Endodermal cell (in vitro differentiated cells): ENCODE data around the gene HS1BP3. TPM values are rescaled to one million over a fixed set of nuclear protein-coding genes. Genes with fewer than 3 reads are reported as not detected.

Experiments
- DNase-seq: peaks from one replicate; pipeline ENCODE4 v3.0.0-alpha.2; 2017
- H3K27ac ChIP-seq: 2 replicates; pipeline ENCODE4 v1.5.1; 2013; ENCODE audit warnings: mild to moderate bottlenecking, low read depth, low read length, moderate library complexity
- H3K27me3 ChIP-seq: 2 replicates; pipeline ENCODE4 v1.6.1; 2013; ENCODE audit warnings: mild to moderate bottlenecking, low read length, moderate library complexity; ENCODE audit not compliant: insufficient read depth, control insufficient read depth, poor library complexity, severe bottlenecking
- H3K36me3 ChIP-seq: 2 replicates; pipeline ENCODE4 v1.7.0; 2013; ENCODE audit warnings: mild to moderate bottlenecking, low read length, moderate library complexity; ENCODE audit not compliant: control insufficient read depth, insufficient read depth
- H3K4me1 ChIP-seq: one replicate; pipeline ENCODE4 v1.7.0; 2013; ENCODE audit warnings: low read length; ENCODE audit not compliant: control insufficient read depth, insufficient read depth
- H3K4me3 ChIP-seq: 2 replicates; pipeline ENCODE4 v1.5.1; 2013; ENCODE audit warnings: mild to moderate bottlenecking, low read length, moderate library complexity
- H3K9ac ChIP-seq: 2 replicates; pipeline ENCODE4 v1.6.1; 2013; ENCODE audit warnings: mild to moderate bottlenecking, low read length, moderate library complexity; ENCODE audit not compliant: poor library complexity, severe bottlenecking; ENCODE audit errors: extremely low read depth
- H3K9me3 ChIP-seq: 2 replicates; pipeline ENCODE4 v1.6.1; 2013; ENCODE audit warnings: mild to moderate bottlenecking, low read length, moderate library complexity; ENCODE audit not compliant: control insufficient read depth
- H3K27ac Mint-ChIP-seq: 2 replicates; pipeline ENCODE4 v1.8.0; 2020; ENCODE audit warnings: mixed read lengths
- H3K27me3 Mint-ChIP-seq: 2 replicates; pipeline ENCODE4 v1.8.0; 2021; ENCODE audit warnings: mild to moderate bottlenecking, mixed read lengths; ENCODE audit not compliant: insufficient read depth
- H3K36me3 Mint-ChIP-seq: 2 replicates; pipeline ENCODE4 v1.8.0; 2020; ENCODE audit warnings: low read depth, mixed read lengths
- H3K4me1 Mint-ChIP-seq: 2 replicates; pipeline ENCODE4 v1.8.0; 2020; ENCODE audit warnings: mixed read lengths
- H3K4me3 Mint-ChIP-seq: 2 replicates; pipeline ENCODE4 v1.8.0; 2020; ENCODE audit warnings: mild to moderate bottlenecking, moderate library complexity, mixed read lengths
- H3K9me3 Mint-ChIP-seq: 2 replicates; pipeline ENCODE4 v1.8.0; 2020; ENCODE audit warnings: mild to moderate bottlenecking, mixed read lengths
- CTCF ChIP-seq: fragments of 200-600 bp; sonication (generic); conservative IDR thresholded peaks from 2 replicates; pipeline ENCODE4 v1.5.0; 2021; ENCODE audit warnings: antibody characterized with exemption, mild to moderate bottlenecking
- WGBS, 2 experiments: methylation state at CpG; one replicate each; pipeline versions ENCODE4 v1.1.5 to v1.1.7; 2013; ENCODE audit warnings: missing lambda C conversion rate in 2 of 2, mixed read lengths in 1 of 2; ENCODE audit not compliant: insufficient coverage in 1 of 2, insufficient read length in 1 of 2; 5-methylcytosine and 5-hydroxymethylcytosine counted together
- long read RNA-seq, 4 experiments: library from polyadenylated mRNA in 2 of 4; library from RNA in 1 of 4; library from capped mRNA in 1 of 4; stranded (forward) in 3 of 4; unstranded in 1 of 4; transcript quantifications; one replicate each; pipeline ENCODE4 v2.0.0, GENCODE V29; 2020 to 2021; ENCODE audit warnings: inconsistent platforms in 1 of 4
- polyA plus RNA-seq, 2 experiments: library from polyadenylated mRNA; stranded (reverse); fragments of 50-300 nt; gene quantifications; one replicate each; pipeline ENCODE4 v1.2.3, GENCODE V29; 2013
- total RNA-seq, 2 donors: library from RNA; stranded (reverse); fragmentation: NEBNext Ultra II Directional in 1 of 2; extraction: Animal tissue kit (Norgen Biotek cat#: 25700) in 1 of 2; gene quantifications; 2 replicates in 1 of 2; 3 replicates in 1 of 2; pipeline ENCODE4 v1.2.1, GENCODE V29; 2021

The HS1BP3 gene, protein sequence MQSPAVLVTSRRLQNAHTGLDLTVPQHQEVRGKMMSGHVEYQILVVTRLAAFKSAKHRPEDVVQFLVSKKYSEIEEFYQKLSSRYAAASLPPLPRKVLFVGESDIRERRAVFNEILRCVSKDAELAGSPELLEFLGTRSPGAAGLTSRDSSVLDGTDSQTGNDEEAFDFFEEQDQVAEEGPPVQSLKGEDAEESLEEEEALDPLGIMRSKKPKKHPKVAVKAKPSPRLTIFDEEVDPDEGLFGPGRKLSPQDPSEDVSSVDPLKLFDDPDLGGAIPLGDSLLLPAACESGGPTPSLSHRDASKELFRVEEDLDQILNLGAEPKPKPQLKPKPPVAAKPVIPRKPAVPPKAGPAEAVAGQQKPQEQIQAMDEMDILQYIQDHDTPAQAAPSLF
- 10 to 100 TPM; 23.0 to 26.2 TPM for total RNA-seq
- polyA plus RNA-seq (2013, experiment 1 of 2) = 19.6 TPM
- polyA plus RNA-seq (2013, experiment 2 of 2) = 16.8 TPM
- long read RNA-seq, experiment 1, partial matches to known transcripts = 9 of 17 reads
- long read RNA-seq, experiment 1, other reads (novel, unspliced or antisense) = 6 of 17 reads
- long read RNA-seq, experiment 2, full-length matches to known transcripts = 11 of 22 reads
- long read RNA-seq, experiment 2, partial matches to known transcripts = 8 of 22 reads
- long read RNA-seq, experiment 2, other reads (novel, unspliced or antisense) = 3 of 22 reads
- long read RNA-seq, experiment 3, full-length matches to known transcripts = 62 of 89 reads
- long read RNA-seq, experiment 3, partial matches to known transcripts = 12 of 89 reads
- long read RNA-seq, experiment 3, other reads (novel, unspliced or antisense) = 15 of 89 reads
- long read RNA-seq, experiment 4, transcript HS1BP3-201 (7 exons, 2,370 nt) = major isoform, 6 of 19 reads
- long read RNA-seq, experiment 4, partial matches to known transcripts = 1 of 19 reads
- long read RNA-seq, experiment 4, other reads (novel, unspliced or antisense) = 9 of 19 reads

GRCh38 chr2:20650877-20651730, at the start of gene HS1BP3:
Gene HS1BP3, minus strand, starts transcription at chr2:20651098. Its CDS starts 35 bp downstream, at chr2:20651063.
- H3K36me3 Mint-ChIP-seq = no peaks in the 10 kb centered on the region
- H3K4me3 ChIP-seq = peak within 1 kb of the TSS; percentile 88
- no peaks in the 10 kb centered on the region for H3K9me3 Mint-ChIP-seq
- H3K27me3 Mint-ChIP-seq = peaks cover 10% of the 10 kb centered on the region
- H3K27ac Mint-ChIP-seq = peak within 1 kb of the TSS; percentile 86
- H3K9me3 ChIP-seq = no peaks in the 10 kb centered on the region
- H3K27me3 ChIP-seq = peaks cover 8% of the 10 kb centered on the region
- DNase-seq = peak; percentile 92
- no peaks in the 10 kb centered on the region for H3K4me1 ChIP-seq
- H3K27ac ChIP-seq = peak within 1 kb of the TSS; percentile 56
- peak; percentile 96 for TF ChIP-seq CTCF
- H3K4me3 Mint-ChIP-seq = peak within 1 kb of the TSS; percentile 77
- H3K4me1 Mint-ChIP-seq = peaks cover 13% of the 10 kb centered on the region
- H3K9ac ChIP-seq = peak within 1 kb of the TSS; percentile 93
- 3 to 4% methylated on average over 44 to 72 of the region's 72 CpGs for WGBS, 2 experiments
- no peaks in the 10 kb centered on the region for H3K36me3 ChIP-seq

DNA sequence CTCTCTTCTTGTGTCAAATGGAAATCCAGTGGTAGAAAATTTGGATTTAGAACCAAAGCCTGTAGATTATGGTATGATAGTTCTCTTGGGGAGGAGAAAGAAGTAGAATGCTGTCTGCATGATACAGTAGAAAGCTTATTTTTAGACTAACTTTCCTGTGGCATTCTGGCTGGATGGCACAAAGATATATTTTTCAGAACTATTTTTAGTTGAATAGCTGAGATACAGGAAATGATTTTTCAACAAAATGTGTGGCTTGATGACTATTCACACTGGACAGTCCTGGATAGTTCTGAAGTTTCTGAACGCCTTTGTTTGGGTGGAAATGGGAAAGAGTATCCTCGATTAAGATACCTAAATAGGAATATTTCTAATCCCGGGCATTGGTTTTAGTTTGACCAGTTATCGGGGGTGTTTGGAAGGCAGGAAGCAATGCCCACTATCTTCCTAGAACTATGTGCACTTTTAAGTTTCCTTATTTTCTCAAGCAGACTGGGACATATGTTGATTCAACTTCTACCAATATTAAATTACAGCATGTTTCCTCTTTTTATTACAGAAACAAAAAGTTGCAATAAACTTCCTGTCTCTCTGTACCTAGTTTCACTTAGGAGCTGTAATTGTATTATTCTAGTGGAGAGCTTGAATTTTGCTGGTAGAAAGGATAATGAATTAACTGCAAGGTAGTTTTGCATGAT, 48.2 kb upstream of the HS1BP3 start:
- TF ChIP-seq CTCF = no peak
- no peaks in the 10 kb centered on the region for H3K9me3 ChIP-seq
- Mint-ChIP-seq H3K4me1 (peaks cover 5% of the 10 kb centered on the region), H3K9me3 (no peaks in the 10 kb centered on the region), H3K27me3 (no peaks in the 10 kb centered on the region), H3K4me3 (no peak overlapping the region), H3K36me3 (no peaks in the 10 kb centered on the region), H3K27ac (no peak overlapping the region)
- H3K9ac ChIP-seq = no peak overlapping the region
- no peak for DNase-seq
- no peaks in the 10 kb centered on the region for H3K4me1 ChIP-seq
- H3K27me3 ChIP-seq = no peaks in the 10 kb centered on the region
- no peak overlapping the region for H3K27ac ChIP-seq
- H3K4me3 ChIP-seq = no peak overlapping the region
- H3K36me3 ChIP-seq = peaks cover 26% of the 10 kb centered on the region
- 97% methylated on average over 4 of the region's 4 CpGs for WGBS, 2 experiments
